ENCODE data around the gene HPS1.

HPS1 gene

DNA sequence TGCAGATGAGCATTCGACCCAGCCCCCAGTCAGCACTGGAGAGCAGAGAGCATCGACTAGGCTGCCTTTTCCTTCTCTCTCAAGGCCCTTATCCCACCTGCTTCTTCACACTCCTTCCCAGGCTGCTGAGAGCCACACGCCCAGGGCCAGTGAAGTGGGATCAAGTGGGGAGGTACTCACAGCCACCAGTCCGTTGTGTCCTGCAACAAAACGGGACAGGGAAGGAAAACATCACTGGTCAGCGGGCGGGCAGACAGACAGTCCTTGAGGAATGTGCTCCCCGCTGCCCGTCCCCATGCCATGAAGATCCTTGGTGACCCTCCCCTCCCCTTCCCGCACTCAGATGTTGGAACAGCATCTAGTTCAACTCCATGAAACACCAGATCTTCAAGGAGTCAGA, 36.0 kb downstream of the HPS1 start:
- no peak for DNase-seq

DNA sequence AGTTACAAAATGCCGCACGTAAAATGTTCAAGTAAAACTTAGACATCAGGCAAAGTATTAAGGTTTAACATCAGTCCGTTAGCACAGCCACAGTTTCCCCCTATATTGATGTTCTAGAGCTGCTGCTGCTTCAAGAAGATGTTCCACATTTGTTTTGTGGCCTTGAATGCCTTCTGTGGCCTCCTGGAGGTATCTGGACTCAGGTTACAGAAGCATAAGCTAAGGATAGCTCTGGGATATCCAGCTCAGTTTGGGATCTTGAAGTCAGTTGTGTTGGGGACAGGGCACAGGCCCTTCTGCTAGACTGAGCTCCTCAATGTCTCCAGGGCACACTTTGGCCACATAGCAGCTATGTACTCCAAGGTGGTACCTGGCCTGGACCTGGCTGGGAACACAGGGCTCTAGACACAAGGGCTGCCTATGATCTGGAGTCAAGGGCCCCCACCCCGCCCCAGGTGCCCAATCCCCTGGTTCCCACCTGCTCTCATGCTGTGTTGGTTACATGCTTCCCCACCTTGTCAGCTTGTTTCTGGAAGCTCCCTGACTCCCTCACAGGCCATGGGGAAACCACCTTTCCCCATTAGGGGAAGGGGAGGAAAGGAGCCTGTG, 36.5 kb downstream of the HPS1 start:
- DNase-seq: no peak

DNA sequence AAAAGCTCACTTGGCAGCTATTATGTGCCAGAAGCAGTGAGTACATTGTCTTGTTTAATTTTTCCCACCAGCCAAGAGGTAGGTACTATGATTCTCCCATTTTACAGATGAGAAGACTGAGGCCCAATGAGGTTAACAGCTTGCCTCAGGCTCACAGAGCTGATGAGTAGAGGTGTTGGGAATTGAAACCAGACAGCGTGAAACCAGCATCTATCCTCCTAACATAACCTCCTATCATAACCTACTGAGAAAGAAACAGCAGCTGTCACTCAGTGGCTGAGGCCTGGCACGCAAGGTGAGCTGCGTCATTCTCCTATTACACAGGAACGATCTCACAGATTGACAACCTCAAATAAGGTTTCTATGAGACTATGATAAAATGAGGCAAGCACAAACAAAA, 37.9 kb downstream of the HPS1 start:
- DNase-seq: no peak

DNA sequence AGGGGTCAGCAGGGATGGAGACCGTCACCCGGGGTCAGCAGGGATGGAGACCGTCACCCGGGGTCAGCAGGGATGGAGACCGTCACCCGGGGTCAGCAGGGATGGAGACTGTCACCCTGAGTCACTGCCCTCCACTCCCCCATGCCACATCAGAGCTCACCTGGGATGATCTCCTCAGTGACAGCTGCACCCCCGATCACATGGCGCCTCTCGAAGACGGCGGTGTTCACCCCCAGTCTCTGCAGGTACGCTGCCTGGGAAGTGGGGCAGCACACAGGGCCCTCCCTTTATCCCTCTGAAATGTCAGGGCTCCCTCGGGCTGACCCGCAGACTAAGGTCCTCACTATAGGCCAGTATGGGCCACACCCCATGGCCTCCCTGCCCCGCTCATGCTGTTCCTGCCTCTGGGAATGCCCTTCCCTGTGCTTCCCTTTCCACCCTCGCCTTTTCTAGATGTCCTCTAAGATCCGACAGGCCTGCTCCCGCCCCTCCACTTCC, 38.9 kb downstream of the HPS1 start:
- DNase-seq: no peak

DNA sequence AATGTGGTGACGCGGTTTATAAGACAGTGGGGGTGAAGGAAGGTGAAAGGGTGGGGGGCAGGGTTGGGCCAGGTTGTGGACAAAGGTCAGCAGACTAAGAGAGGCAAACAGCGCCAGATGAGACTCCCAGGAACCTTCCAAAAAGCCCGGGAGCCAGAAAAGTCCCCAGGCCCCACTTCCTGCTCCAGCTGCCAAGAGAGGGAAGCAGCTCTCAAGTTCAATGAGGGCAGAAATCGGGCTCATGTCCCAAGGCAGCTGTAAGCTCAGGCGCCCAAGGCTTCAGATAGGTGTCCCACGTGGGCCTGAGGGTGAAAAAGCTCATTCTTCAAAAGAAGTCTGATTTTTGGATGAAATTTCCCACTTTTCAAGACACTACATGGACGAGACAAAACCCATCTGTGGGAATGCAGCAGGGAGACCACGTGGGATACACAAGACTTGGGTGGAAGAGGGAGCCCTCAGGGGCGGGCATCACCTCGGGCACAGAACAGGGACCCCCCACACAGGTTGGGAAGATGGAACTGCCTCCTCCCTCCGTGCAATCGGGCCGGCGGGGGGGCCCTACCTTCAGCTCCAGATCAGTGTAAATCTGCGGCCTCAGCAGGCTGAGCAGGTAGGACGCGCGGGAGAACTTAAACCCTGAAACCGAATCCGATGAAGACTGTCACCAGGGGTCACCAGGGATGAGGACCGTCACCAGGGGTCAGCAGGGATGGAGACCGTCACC, 39.6 kb downstream of the HPS1 start:
- no peak for DNase-seq

DNA sequence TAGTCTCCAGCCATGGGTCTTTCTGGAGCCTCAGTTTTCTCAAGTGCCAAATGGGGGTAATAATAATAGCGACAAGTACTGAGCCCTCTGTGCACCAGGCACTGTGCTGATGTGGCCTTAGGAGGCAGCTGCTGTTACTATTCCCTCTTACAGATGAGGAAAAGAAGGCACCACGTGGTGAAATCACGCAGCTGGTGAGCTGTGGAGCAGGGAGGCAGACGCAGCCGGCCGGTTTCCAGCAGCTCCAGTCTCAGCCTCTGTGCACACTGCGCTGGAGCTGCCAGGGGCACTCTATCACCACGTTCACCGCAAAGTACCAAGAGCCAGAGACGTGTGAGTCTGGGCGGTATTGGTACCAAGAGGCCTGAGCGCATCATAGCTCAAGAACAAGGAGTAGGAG, 41.3 kb downstream of the HPS1 start:
- DNase-seq: no peak

DNA sequence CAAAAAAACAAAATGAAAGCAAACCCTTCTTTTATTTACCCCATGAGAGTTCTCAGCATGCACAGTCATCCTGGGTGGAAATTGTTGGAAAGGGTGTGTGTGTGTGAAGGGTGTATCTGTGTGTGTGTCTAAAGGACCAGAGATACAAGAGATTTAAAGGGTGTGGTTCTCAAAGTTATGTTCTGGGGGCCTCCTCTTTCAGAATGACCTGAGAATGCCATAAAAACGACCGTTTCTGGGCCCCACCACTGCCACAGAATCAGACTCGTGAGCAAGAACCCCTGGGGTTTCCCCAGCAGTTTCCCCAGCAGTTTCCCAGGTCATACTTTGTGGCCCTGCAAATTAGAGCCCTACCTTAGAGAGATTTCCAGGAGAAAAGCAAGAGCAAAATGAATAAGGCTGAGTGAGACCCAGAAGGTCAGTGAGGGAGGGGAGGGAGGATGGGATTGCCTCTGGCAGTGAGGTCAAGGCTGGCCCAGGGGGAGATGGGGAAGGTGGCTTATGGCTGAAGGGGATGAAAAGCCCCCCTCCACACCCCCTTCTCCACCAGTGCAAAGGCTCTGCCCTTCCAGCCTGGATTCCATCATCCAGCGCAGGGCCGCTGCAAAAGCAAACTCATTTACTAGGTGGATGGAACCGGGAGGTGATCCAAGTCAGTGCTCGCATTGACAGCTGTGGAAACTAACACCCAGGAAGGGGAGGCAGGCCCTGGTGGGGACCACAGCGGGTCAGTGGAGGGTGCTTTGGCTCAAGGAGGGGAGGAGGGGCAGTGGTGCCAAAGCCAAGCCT, 42.0 kb downstream of the HPS1 start:
- DNase-seq: no peak

DNA sequence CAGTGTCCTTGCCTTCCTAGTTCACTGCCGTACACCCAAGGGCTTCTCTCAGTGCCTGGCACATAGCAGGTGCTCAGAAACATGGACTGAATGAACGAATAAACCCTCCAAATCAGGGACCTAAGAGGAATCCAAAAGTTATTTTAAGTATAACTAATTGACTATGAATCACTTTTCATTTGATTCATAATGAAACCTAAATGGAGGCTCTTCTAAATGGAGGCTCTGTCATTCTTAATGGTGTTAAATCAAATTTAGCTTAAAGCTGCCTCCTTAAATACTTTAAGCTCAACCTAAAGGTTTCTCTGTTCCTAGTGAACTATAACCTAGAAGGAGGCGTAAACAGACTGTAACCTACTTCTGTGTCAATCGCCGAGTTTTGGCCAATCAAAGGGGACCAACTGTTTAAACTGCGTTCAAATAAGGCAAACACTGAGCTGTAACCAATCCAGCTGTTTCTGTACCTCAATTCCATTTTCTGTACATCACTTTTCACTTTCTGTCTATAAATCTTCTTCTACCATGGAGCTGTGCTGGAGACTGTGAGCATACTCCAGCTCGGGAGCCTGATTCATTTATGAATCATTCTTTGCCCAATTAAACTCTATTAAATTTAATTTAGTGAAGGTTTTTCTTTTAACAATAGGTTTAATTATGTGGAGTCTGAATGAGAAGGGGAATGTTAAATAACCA, 42.8 kb downstream of the HPS1 start:
- DNase-seq: no peak

DNA sequence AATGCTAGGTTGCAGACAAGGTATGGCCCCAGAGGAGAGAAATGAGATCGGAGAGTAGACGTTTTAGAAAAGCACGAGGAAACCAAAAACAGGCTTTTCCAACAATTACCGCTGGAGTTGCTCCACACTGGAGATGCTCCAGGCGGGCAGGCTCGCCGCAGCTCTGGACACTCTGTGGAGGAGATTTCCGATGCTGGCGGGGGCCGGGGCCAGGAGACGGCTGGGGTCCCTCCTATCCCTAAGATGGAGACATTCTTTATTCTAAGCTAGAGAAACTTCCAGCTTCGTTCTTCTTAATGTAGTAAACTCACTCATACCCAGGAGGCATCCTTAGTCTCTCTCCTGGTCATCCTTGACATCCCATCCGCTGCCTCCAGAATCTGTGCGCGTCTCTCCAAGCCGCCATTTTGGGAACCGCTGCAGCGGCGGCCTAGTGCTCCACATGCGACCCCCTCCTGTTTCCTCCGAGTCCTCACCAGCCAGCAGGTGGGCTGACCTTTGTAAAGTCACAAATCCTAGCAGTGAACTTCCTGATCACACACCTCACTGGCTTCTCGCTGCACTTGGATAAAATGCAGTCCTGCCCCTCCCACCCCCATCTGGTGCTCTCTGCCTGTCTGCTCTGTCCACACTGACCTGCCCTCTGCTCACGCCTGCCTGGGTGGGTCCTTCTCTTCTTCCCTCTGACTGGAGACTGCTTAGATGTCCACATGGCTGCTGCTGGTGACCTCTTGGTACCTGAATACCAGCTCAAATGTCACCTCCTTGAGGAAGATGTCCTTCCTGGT, 43.6 kb downstream of the HPS1 start:
- no peak for DNase-seq

DNA sequence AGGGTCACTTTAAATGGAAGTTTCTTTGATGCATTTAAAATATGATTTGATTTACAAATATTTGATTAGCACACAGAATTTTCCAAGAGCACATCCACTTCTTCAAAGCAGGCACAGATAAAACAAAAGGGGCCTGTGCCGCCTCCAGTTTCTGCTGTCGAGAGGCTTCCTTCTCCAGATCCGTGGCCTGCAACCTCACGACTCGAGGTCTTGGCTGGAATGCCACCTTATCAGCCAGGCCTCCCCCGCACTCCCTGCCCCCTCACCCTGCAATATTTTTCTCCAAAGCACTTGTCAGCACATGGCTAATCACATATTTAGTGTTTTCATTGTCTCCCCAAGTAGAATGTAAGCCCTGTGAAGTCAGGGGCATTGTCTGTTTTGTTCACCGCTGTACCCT, 44.3 kb downstream of the HPS1 start:
- DNase-seq: no peak

DNA sequence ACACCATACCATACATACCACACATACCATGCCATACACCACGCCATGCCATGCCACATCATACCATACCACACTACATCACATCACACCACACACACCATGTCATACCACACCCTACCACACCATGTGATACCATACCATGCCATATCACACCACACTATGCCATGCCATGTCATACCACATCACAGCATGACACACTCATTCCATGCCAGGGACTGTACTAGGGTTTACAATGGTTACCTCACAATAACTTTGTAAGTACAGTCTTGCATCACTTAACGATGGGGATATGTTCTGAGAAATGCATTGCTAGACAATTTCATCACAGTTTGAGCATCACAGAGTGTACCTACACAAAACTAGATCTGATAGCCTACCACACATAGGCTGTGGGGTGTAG, 46.3 kb downstream of the HPS1 start:
- no peak for DNase-seq

DNA sequence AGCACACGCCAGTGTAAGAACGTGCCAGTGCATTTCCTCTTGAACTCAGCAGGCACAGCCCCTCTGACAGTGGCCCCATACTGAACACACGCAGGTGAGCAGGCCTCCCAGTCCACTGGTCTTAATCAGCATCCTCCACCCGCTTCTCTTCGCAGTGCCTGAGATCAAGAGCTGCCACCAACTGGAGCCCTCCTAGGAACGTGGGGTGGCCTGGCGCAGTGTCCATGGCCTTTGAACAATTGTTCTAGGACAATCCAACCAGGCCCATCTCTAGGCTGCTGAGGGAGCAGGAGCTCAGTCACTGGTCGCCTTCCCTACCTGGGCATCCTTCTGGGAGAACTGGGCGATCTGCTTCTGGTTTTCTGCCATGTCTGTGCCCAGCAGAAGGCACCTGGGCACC, 47.0 kb downstream of the HPS1 start:
- no peak for DNase-seq

DNA sequence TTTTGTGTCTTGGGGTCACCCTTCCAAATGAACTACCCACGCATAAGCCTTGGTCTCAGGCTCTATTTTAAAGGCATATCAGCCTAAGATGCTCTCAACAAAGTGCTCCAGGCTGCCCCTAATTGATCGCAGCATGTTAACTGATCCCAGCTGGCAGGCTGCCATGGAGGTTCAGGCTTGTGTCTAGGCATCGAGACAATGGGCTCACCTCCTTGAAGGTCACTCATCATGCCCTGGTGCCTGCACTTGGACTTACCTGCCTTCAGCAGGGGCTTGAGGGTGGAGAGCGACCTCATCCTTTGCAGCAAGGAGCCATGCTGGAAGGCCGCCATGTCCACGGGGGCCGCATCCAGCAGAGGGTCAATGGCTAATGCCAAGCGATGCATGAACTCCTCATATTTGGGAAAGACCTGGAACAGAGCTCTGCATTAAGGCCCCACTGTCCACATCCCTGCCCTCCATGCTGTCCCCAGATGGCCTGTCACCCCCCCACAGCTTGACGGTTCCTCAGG, 49.6 kb downstream of the HPS1 start:
- DNase-seq: no peak

DNA sequence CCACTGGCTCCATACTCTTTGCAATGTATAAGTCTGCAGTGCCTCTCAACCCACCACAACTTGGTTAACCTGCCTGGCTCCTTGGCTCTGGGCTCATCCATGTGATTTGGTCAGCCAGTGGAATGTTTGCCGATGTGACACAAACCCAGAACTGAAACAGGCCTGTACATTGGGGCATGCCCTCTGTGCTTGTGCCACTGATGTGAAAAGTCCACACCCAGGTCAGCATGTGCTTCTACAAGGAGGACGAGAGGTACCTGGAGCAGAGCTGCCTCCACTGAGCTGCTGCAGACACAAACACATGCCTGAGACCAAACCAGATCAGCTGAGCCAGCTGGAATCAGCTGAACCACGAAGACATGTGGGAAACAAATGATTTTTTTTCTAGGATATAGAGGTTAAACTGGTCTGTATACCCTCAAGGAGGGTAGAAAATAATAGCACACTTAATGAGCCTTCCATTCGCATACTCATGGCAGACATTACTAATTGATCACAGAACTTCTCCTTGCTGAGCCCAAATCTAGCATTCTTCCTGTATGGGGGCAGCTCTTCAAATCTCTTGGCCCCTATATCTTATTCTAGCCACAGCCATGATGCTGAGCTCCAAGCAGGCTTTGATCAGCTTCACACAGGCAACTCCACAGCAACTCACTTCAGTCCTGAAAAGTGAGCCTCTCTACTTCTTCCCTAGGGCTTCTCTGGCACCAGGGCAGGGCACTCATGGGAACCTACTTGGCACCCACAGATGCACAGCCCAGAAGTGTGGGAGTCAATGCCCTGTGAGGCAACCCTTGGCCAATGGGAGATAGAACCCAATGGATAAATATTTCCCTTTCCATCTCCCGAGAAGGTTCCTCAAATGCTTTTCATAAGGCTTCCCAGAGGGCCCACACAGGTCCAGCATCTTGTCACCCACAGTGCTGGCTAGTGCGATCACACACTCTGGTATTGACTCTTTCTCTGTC, 50.4 kb downstream of the HPS1 start:
- DNase-seq: no peak

DNA sequence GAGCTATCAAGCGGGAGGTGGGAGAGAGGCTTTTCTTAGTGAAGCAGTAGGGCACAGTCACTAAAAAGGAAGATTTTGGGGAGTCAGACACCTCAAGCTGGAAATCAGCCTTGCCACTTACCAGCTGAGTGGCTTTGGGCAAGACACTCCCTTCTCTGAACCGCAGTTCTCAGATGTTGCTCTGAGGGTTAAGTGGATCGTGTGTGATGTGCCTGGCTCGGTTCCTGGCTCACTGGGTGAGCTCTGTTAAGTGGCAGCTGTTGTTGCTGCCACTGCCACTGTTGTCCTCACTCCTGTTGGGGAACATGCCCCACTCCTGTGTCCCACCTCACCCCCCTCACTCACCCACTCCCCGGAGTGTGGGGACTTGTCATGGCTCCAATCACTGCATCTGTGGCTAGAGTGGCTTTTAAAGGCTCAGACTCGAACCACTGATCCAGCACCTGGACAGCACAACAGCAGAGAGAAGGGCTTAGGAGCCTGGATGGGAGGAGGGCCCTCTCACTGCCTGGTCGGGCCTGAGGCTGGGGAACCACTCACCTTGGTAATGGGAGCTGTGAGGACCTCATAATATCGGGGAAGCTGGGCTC, 51.8 kb downstream of the HPS1 start:
- DNase-seq: peak in 1 of 2 experiments; percentile 11

DNA sequence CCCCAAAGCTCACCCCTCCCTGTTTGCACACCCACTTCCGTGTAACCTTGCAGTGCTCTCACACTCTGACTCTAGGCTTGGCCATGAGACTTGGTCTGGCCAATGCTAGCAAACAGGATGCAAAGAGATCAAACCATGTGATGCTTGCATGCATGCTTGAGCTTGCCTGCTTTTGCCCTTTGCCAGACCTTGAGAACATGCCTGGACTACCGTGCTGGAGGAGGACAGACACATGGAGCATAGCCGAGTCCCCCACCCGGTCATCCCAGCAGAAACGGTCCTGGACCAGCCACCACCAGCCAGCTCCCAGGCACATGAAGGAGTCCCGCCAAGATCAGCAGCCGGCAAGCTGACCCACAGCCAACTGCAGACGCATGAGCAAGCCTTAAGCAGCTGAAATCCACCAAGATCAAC, 55.1 kb downstream of the HPS1 start:
- DNase-seq: peak in 1 of 2 experiments; percentile 62

DNA sequence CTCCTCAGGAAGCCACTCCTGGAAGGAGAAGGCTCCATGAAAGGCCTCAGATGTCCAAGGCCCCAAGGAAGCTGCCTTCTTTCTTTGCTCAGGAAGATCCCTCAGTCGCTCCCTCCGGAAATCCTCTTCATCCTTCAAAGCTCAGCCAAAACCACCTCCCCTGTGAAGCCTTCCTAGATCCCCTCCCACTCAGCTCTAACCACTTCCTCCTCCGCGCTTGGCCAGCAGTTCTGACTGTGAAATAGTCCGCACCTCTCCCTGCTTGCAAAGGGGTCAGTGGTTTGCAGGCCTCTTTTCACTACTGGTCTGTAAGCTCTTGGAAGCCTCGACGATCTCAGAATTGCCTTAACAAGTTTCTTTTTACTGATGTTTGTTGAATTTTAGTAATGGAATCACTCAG, 55.7 kb downstream of the HPS1 start:
- no peak for DNase-seq

DNA sequence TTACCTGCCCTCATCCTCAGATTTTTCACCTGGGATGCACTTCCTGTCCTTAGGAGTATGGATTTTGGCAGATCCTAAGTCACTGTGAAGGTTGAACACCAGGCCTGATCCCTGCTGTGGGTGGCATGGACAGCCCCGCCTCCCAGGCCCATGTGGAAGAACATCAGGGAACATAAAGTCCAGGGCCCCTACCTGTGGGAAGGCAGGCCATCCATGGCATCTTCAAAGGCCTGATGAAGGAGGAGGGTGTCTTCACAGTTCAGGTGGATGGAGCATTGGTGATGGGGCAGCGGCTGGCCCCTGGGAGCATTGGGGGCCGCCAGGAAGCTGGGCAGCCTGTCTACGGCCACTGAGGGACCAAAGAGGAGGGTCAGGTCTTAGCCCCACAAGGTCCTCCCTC, 56.3 kb downstream of the HPS1 start:
- no peak for DNase-seq

DNA sequence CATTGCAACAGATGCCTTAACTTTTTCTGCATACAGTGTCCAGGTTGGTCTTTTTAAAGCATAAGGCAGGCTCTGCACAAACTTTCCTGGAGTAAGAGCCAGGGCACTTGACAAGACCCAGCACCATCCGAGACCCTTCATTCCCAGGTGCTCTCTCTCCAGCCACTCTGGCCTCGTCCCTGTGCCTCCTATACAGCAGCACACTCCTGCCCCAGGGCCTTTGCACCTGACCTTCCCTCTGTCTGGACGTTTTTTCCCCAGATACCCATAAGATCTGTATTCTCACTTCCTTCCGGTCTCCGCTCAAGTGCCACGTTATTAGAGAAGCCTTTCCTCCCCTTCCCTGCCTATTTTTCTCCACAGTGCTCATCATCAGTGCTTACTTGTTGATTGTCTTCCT, 57.3 kb downstream of the HPS1 start:
- no peak for DNase-seq

DNA sequence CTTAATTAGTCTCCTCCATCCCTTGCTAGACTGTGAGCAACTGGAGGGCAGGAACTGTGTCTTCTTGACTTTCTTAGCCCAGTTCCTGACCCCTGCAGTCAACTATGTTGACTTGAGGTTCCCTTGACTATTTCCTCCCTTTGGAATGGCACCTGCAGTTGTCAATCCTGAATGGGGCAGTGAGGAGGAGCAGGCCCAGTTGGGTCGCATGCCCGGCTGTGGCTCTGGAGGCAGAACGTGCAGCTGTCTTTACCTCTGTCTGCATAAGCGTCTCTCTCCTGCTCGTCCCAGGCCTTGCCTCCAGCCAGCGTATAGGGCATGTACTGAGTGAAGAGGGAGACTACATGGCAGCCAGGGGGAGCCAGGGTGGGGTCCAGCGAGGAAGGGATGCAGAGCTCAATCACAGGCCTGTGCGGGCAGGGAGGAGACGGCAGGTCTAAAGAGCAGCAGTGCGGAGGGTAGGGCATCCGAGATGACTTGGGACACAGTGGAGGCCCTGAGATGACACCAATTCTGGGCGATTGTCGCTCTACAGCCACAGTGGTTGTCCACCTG, 58.6 kb downstream of the HPS1 start:
- DNase-seq: no peak

Data from NCI-H446 (cell line).